H1 (cell line): ENCODE data around the gene CSRNP3.

Experiments
- ASH2L ChIP-seq: fragments of 200-600, 300-600 bp; sonication (generic); IDR thresholded peaks from one replicate; pipeline ENCODE4 v1.7.1; 2017; ENCODE audit warnings: low read length
- CEBPB ChIP-seq: IDR thresholded peaks from 2 replicates; pipeline ENCODE4 v1.6.1; 2012; ENCODE audit warnings: low read depth, low read length
- CTCF ChIP-seq, 3 experiments: IDR thresholded peaks; 1 replicate in 2 of 3; 2 replicates in 1 of 3; pipeline versions ENCODE4 v1.5.1 to v1.6.1; 2011; ENCODE audit warnings: low read length in 3 of 3, mild to moderate bottlenecking in 3 of 3, inconsistent platforms in 2 of 3, low read depth in 1 of 3, moderate library complexity in 1 of 3; ENCODE audit not compliant: insufficient read depth in 1 of 3; ENCODE audit errors: control extremely low read depth in 1 of 3
- EP300 ChIP-seq, 2 experiments: IDR thresholded peaks; 1 replicate in 1 of 2; 2 replicates in 1 of 2; pipeline ENCODE4 v1.6.1; 2011 to 2012; ENCODE audit warnings: low read depth in 2 of 2, low read length in 2 of 2, mild to moderate bottlenecking in 2 of 2, borderline replicate concordance in 1 of 2, inconsistent platforms in 1 of 2, moderate library complexity in 1 of 2
- GABPA ChIP-seq: IDR thresholded peaks from 2 replicates; pipeline ENCODE4 v1.6.1; 2011; ENCODE audit warnings: mild to moderate bottlenecking, low read length, moderate library complexity, borderline replicate concordance; ENCODE audit not compliant: insufficient read depth
- HDAC6 ChIP-seq: IDR thresholded peaks from one replicate; pipeline ENCODE4 v1.7.1; 2012; ENCODE audit warnings: low read depth, mild to moderate bottlenecking, inconsistent platforms, low read length, moderate library complexity
- KDM1A ChIP-seq: fragments of 200-600, 300-600 bp; sonication (generic); IDR thresholded peaks from 2 replicates; pipeline ENCODE4 v1.7.1; 2016; ENCODE audit warnings: mild to moderate bottlenecking, low read length, borderline replicate concordance
- KDM5A ChIP-seq: fragments of 200-600 bp; IDR thresholded peaks from 2 replicates; pipeline ENCODE4 v1.7.1; 2012; ENCODE audit warnings: mild to moderate bottlenecking, low read length, inconsistent platforms, mixed read lengths
- POLR2AphosphoS5 ChIP-seq: IDR thresholded peaks from 2 replicates; pipeline ENCODE4 v1.6.1; 2011; ENCODE audit warnings: low read depth, low read length

GRCh38 chr2:165635532-165635931 is 166.0 kb downstream of the CSRNP3 start:
- TF ChIP-seq CTCF (IDR thresholded peaks at IDR 0.05; ENCODE audit: control extremely low read depth in 1 of 3, insufficient read depth in 1 of 3, low read depth in 1 of 3, low read length in 3 of 3) (no peak), KDM5A (no peak), POLR2AphosphoS5 (no peak), EP300 (IDR thresholded peaks at IDR 0.05; ENCODE audit: borderline replicate concordance in 1 of 2, low read depth in 2 of 2, low read length in 2 of 2) (no peak), HDAC6 (no peak), CEBPB (no peak), GABPA (no peak), KDM1A (no peak), ASH2L (no peak)
